Activated T-helper 1 cell treated with anti-CD3 and anti-CD28 coated beads, Interleukin-2, amount 50 U/mL, for 16 hours (primary cell): ENCODE data around the gene PRDM10.
"Not testable (repeated sequence)": the region's sequence is repeated elsewhere in the genome, so short reads cannot be mapped to it uniquely, and the experiment has no call there.

Experiments
- DNase-seq, 2 donors: peaks; one replicate each; pipeline ENCODE4 v3.0.0-alpha.2; 2020; ENCODE audit warnings: low read depth in 1 of 2, low spot score in 1 of 2

Gene PRDM10

DNA sequence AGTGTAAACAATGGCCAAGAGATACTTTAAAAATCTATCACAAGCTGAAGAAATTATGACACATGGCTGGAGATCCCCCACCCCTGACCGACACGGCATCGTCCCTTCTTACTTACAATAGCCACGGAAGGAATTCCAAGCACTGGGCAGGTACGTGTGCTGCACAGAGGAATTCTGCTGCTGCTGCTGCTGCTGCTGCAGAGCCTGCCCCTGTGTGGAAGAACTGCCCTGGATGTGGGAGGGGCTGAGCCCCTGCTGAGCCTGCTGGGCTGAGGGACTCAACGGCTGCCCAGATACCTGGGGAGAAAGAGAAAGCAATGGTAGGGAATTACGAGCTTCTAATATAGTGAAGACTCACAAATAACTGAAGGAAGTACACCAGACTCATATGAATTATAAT is 92.3 kb downstream of the PRDM10 start:
- DNase-seq = no peak

DNA sequence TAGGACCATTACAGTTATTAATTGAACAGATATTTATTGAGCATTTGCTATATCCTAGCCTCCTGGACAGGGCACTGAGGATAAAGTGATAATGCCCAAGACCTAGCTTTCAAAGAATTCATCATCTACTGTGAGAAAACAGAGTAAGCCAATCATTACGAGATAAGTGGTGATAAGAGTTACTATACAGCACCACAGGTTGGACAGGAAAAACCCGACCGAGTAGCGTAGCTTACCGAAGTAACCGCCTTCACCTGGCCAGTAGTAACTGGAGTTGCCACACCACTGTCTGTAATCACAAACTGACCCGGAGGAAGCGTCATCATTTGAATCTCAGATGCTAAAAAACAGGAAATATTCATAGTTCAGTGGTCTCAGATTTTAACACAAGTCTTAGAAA is 97.2 kb downstream of the PRDM10 start:
- DNase-seq = no peak

DNA sequence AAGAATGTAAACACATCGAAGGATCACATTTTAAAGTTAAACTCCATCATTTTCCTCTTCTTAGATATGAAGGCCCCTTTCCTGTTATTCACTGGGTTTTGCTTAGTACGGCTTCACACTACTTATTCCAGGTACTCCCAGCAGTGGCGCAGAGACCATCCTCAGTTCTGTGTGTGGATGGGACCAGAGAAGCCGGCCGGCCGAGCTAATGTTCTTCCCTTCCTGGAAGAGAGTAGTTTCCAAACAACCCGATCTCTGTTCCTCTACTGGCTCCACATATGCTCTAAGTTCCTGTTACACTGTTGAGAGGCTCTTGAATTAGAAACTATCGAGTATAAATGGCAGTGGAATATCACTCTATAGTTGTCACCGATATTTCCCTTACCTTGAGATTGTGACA is 106.6 kb downstream of the PRDM10 start:
- DNase-seq = no peak

DNA sequence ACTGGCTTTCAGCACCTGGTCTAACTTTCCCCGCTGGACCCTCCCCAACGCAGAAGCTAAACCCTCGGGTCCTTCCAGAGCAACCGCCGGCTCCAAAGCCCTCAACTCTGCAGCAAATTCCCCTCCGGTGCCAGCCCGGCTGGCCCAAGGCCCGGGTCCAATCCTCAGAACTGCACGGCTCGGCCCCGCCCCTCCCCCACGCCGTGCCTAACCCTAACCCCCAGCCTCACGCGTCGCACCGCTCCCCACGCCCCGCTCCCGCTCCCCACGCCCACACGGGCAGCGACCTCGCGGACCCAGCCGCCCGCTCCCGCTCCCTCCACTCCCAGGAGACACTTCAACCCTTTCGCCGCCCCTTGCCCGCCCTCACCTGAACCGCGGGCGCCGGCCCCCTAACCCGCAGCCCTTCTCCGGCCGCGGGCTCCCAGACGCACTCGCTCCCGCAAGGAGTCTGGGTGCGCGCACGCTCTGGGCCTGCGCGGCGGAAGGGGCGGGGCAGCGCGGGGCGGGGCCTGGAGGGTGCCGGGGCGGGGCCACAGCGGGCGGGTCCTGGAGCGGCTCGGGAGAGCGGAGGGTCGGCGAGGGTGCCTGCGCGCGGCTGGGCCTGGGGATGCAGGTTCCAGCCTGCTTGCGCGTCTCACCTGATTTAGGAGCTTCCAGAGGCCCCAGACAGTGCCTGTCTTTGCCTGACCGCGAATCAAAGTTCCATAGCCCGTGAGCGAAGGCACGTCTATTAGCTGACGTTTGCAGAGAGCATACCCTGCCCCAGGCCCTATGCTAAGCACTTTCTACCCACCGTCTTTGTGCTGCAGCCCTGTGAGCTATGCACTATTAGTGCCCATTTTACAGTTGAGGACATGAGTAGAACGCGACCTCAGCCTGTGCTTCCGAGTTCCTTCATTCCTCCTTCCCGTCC is 107.3 kb downstream of the PRDM10 start, which contains the start of gene NFRKB:
Gene NFRKB (minus strand): TSS at position 453 of the 916 bp plus-strand sequence. CDS start 2,729 bp downstream, outside the sequence.
- peak; percentile 82 to 83 for DNase-seq

DNA sequence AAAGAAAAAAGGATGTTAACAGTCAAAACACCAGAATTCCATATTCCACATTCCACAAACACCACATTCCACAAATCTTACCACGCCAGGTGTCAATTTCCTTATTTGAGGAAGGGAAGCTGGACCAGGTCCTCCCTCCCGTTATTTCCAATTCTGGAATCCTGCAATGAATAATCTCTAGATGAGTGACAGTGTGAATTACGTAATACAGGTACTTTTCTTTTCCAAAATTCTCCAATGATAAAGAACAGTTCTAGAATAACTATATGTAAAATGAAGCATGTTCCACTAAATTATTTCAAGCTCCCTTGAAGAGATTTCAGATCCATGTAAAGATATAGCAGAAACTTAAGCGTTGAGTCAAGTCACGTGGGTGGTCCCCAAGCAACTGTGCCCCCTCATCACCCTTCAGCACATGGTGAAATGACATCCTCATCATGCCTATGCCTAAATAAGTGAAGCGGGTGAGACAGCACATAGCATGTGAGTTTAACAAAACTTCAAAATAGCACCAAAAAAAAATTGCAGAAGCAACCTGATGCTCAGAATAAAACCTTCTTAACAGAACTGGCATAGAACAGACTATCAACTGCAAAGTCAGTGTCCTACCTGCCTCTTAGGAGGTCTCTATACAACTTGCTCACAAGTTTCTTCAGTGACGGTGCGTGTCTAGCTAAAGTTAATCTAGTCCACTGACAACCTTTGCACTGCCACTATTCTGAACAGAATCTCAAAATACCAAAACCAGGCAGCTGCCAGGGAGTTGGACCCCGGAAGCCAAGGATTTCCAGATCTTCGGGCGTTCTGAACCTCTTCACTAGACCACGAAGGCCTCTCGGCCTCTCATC is 108.1 kb downstream of the PRDM10 start:
- no peak for DNase-seq

DNA sequence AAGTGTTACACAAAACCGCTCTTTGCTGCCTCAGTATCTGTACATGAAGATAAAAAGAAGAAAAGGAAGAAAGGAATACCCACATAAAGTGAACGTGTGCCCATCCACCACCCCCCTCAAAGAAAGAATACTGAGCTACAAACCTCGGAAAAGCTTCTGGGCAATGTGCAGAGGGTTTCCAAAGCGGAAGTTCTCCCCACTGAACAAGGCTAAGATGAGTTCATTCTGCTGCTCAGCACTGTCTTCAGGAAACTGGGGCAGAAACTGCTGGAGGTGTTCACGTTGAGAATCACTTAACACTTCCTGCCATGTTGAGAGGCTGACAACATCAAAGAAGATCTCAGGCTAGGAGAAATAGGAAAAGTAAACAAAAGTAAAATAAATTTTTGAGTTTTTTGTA is 114.2 kb downstream of the PRDM10 start:
- DNase-seq = no peak

GRCh38 chr11:129885381-129885780 is 117.3 kb downstream of the PRDM10 start:
- no peak for DNase-seq

GRCh38 chr11:129884581-129884980 is 118.1 kb downstream of the PRDM10 start:
- DNase-seq = no peak

DNA sequence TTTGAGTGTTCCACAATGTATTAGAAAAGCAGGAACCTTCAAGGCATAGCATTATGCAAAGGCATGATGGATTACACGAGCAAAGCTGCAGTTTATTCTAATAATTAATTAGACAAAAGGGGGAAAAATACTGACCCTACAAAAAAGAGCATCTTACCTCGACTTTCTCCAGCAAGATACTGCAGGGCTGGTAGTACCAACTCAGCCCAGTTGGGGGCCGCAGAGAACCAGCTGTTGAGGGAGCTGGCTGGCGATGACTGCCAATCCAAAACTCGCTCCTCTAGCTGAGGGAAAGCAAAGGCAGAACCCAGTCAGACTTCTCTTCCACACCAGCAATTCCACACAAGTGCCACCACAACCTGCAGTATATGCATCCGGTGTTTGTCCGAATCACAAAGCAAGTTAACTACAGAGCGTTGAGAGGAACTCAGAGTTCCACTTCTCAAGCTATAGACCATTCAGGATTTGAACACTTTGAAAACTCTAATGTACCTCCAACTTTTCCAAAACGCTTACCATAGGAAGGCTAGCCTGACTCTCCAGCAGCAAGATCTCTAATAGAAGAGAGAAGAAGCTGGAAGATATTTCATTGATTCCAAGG is 121.0 kb downstream of the PRDM10 start:
- peak in 1 of 2 donors; percentile 7 for DNase-seq

- no peak for DNase-seq
Measured at GRCh38 chr11:129880311-129880710, 122.3 kb downstream of the PRDM10 start.

GRCh38 chr11:129871914-129872313 is 130.7 kb downstream of the PRDM10 start:
- no peak for DNase-seq

- not testable (repeated sequence) for DNase-seq
Measured at GRCh38 chr11:129868626-129869025, 134.0 kb downstream of the PRDM10 start.

DNA sequence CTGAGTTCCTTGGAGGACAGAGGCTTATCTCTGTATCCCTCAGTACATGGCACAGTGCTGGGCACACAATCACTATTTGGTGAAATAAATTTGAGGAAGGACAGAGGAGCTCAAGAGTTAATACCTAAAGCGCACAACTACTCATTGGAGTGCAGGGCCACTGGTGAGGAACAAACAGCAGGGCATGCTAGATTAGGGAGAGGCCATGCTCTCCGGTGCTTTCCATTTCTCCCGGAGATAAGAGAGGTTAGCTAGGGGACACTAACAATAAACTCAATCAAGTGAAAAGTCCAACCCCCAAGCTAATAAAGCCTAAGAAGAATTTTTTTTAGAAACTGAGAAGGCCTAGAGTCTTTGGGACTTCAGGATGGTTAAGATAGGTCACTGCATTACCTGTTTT is 136.3 kb downstream of the PRDM10 start:
- no peak for DNase-seq

DNA sequence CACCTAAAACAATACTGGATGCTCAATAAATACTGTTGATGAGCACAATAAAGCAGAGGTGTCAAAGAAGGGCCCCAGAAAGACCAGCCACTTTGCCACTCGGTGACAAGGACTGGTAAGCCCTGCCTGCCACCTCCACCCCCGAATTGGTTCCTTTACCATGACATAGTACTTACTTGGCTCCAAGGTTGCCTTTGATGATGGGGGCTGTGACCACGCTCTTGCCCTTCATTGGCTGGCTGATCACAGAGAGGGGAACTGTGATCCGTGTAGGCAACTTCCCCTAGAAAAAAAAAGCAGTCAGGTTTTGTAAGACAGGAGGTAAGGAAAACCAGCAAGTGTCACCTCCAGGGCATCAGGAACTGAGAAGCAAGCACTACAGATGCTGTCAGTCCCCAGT is 136.9 kb downstream of the PRDM10 start:
- DNase-seq = no peak

DNA sequence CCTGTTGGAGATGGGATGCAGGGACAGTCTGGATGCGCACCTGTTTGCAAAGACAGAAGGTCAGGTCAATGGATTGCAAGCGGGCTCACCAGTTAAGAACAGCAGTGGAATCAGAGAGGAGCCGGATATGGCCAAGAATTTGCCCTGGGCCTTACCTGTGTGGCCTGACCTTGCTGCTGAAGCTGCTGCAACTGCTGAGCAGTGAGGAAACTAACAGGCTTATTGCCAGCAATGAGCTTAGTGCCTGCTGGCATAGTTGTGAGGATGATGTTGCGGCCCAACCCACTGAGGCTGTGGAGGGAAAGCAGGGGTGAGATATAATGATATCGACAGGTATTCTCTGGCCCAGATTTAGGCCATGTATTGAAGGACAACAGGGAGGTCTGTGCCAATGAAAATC is 137.8 kb downstream of the PRDM10 start:
- no peak for DNase-seq

DNA sequence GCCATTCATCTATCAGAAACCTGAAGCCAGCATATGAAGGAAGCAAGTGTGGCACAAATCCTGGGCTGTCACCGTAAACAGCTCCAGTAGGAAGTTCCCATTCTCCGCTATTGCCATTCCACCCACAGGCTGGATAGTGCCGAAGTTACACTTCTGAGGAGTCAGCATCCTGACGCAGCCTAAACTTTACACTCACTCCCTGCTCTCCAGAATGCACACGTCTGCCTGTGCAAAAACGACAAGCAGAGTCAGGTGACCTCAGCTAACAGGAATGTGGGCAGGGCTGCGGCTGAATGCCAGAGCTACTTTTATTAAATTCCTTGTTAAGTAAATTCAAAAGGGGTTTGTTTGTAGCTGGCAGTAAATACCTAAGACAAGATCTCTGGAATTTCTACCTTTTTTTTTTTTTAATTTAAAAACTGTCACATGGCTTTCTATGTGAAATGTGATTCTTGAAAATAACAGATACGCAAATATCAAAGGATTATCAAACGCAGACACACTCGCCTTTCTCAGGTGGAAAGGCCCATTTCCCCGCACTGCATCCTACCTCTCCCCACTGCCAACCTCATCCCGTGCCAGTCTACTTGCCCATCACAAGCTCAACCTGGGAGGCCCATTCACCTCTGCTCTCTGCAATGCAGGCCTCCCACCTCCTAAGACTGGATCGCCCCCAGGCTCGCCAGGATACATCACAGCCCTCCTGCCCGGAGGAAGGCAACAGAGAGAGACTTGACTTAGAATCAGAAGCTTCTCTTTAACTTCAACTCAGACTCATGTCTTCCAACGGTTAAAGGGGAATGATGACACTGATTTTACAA is 140.7 kb downstream of the PRDM10 start:
- no peak for DNase-seq

GRCh38 chr11:129856036-129856435 is 146.6 kb downstream of the PRDM10 start:
- no peak for DNase-seq

- no peak for DNase-seq
Measured at GRCh38 chr11:129855086-129855485, 147.5 kb downstream of the PRDM10 start.

- DNase-seq = no peak
Measured at GRCh38 chr11:129854232-129854805, 148.3 kb downstream of the PRDM10 start.

GRCh38 chr11:129853518-129854231 is 149.0 kb downstream of the PRDM10 start:
- peak; percentile 33 to 74 for DNase-seq
